Neural progenitor cell (in vitro differentiated cells): Measurements from ENCODE around the gene LRRN4. TPM values are rescaled to one million over a fixed set of nuclear protein-coding genes. Genes with fewer than 3 reads are reported as not detected.

Source experiments
- DNase-seq: peaks from one replicate; pipeline ENCODE4 v3.0.0-alpha.2; 2016; ENCODE audit warnings: low spot score
- H2AFZ ChIP-seq: fragments of 200-600 bp; sonication (generic); replicated peaks from 2 replicates; pipeline ENCODE4 v1.6.1; 2016; ENCODE audit warnings: antibody characterized with exemption
- H3F3A ChIP-seq: fragments of 200-600 bp; sonication (generic); 2 replicates; pipeline ENCODE4 v1.6.1; 2016; ENCODE audit warnings: antibody characterized with exemption, low read depth
- H3K27ac ChIP-seq: fragments of 200-600 bp; sonication (generic); 2 replicates; pipeline ENCODE4 v1.5.1; 2016; ENCODE audit warnings: mild to moderate bottlenecking
- H3K27me3 ChIP-seq: fragments of 200-600 bp; sonication (generic); 2 replicates; pipeline ENCODE4 v1.6.1; 2016; ENCODE audit warnings: mild to moderate bottlenecking, moderate library complexity
- H3K36me3 ChIP-seq: fragments of 200-600 bp; sonication (generic); 2 replicates; pipeline ENCODE4 v1.5.1; 2016
- H3K4me1 ChIP-seq: fragments of 200-600 bp; sonication (generic); 2 replicates; pipeline ENCODE4 v1.6.1; 2016; ENCODE audit warnings: mixed run types
- H3K4me2 ChIP-seq: fragments of 200-600 bp; sonication (generic); 2 replicates; pipeline ENCODE4 v1.6.1; 2016
- H3K4me3 ChIP-seq: fragments of 200-600 bp; sonication (generic); 2 replicates; pipeline ENCODE4 v1.5.1; 2016
- H3K79me2 ChIP-seq: fragments of 200-600 bp; sonication (generic); 2 replicates; pipeline ENCODE4 v1.6.1; 2016; ENCODE audit warnings: low read depth
- H3K9ac ChIP-seq: fragments of 200-600 bp; sonication (generic); 2 replicates; pipeline ENCODE4 v1.6.1; 2016
- H3K9me3 ChIP-seq: fragments of 200-600 bp; sonication (generic); 2 replicates; pipeline ENCODE4 v1.5.1; 2016; ENCODE audit warnings: low read depth
- H4K20me1 ChIP-seq: fragments of 200-600 bp; sonication (generic); 2 replicates; pipeline ENCODE4 v1.6.1; 2016; ENCODE audit warnings: low read depth
- H3K27ac Mint-ChIP-seq: 3 replicates; pipeline ENCODE4 v1.8.0; 2021; ENCODE audit warnings: mixed read lengths
- H3K27me3 Mint-ChIP-seq: 2 replicates; pipeline ENCODE4 v1.8.0; 2022; ENCODE audit warnings: low read depth, mild to moderate bottlenecking, inconsistent platforms, moderate library complexity, mixed read lengths; ENCODE audit not compliant: insufficient read depth
- H3K36me3 Mint-ChIP-seq: 3 replicates; pipeline ENCODE4 v1.8.0; 2021; ENCODE audit warnings: mixed read lengths
- H3K4me1 Mint-ChIP-seq: 3 replicates; pipeline ENCODE4 v1.8.0; 2021; ENCODE audit warnings: mixed read lengths
- H3K4me3 Mint-ChIP-seq: 3 replicates; pipeline ENCODE4 v1.8.0; 2021; ENCODE audit warnings: mild to moderate bottlenecking, moderate library complexity, mixed read lengths
- H3K9me3 Mint-ChIP-seq: 3 replicates; pipeline ENCODE4 v1.8.0; 2020; ENCODE audit warnings: mixed read lengths
- EZH2 ChIP-seq: fragments of 200-600 bp; sonication (generic); IDR thresholded peaks from 2 replicates; pipeline ENCODE4 v1.6.1; 2017; ENCODE audit warnings: antibody characterized with exemption, mild to moderate bottlenecking, moderate library complexity
- EZH2phosphoT487 ChIP-seq: fragments of 200-600 bp; sonication (generic); IDR thresholded peaks from 2 replicates; pipeline ENCODE4 v1.6.1; 2017; ENCODE audit warnings: antibody characterized with exemption
- total RNA-seq: library from RNA; depleted of rRNA; stranded (reverse); fragments of >200 nt; gene quantifications from 2 replicates; pipeline ENCODE4 v1.2.3, GENCODE V29; 2015; ENCODE audit warnings: low replicate concordance
- TF ChIP-seq, protein P1 (sequence below): fragments of 200-600 bp; sonication (generic); IDR thresholded peaks from 2 replicates; pipeline ENCODE4 v1.5.1; 2017; ENCODE audit warnings: antibody characterized with exemption, mild to moderate bottlenecking

LRRN4 gene
- total RNA-seq, 1 donor from 2014 or later, result not detected

DNA sequence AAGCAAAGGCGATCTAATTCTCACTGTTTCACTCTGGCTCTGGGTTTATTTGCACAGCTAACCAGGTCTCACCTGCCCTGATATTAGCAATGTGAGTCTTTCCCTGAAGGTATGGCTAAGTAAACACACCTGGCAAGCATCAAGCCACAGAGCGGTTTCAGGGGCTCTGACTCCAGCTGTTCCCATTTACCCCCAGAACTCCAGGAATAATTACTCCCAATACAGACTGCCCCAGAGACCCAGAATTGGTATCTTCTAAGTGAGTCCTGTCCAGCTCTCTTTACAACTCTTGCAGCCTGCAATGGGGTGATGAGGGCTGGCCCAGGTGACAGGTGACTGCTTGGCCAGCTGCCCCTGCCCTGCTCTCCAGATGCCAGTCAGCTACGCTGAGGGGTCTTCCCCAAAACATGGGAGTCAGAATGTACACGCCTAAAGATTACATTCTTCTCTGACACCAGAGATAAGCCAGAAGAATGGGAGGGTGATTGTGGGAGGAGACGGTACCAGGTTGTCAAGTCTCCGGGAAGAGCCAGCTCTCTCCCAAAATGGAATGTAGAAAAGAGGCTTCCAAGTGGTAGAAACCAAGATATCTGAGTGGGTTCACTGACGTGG, 4.9 kb upstream of the LRRN4 start:
- Histone ChIP-seq H4K20me1 (no peaks in the 10 kb centered on the region), H3K27ac (no peak overlapping the region), H3K36me3 (no peaks in the 10 kb centered on the region), H3K4me1 (peaks cover 5% of the 10 kb centered on the region), H3K9me3 (no peaks in the 10 kb centered on the region), H3K9ac (no peak overlapping the region), H3K79me2 (no peaks in the 10 kb centered on the region), H2AFZ (no peak overlapping the region), H3K27me3 (peaks cover 13% of the 10 kb centered on the region), H3K4me3 (no peak overlapping the region), H3F3A (peaks cover 5% of the 10 kb centered on the region), H3K4me2 (no peak overlapping the region)
- TF ChIP-seq, protein P1, sequence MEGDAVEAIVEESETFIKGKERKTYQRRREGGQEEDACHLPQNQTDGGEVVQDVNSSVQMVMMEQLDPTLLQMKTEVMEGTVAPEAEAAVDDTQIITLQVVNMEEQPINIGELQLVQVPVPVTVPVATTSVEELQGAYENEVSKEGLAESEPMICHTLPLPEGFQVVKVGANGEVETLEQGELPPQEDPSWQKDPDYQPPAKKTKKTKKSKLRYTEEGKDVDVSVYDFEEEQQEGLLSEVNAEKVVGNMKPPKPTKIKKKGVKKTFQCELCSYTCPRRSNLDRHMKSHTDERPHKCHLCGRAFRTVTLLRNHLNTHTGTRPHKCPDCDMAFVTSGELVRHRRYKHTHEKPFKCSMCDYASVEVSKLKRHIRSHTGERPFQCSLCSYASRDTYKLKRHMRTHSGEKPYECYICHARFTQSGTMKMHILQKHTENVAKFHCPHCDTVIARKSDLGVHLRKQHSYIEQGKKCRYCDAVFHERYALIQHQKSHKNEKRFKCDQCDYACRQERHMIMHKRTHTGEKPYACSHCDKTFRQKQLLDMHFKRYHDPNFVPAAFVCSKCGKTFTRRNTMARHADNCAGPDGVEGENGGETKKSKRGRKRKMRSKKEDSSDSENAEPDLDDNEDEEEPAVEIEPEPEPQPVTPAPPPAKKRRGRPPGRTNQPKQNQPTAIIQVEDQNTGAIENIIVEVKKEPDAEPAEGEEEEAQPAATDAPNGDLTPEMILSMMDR, result no peak
- TF ChIP-seq EZH2phosphoT487, result no peak
- no peak for TF ChIP-seq EZH2
- Mint-ChIP-seq H3K9me3 (no peaks in the 10 kb centered on the region), H3K4me1 (no peaks in the 10 kb centered on the region), H3K27ac (no peak overlapping the region), H3K27me3 (peaks cover 14% of the 10 kb centered on the region), H3K4me3 (no peak overlapping the region), H3K36me3 (no peaks in the 10 kb centered on the region)
- DNase-seq, result no peak

DNA sequence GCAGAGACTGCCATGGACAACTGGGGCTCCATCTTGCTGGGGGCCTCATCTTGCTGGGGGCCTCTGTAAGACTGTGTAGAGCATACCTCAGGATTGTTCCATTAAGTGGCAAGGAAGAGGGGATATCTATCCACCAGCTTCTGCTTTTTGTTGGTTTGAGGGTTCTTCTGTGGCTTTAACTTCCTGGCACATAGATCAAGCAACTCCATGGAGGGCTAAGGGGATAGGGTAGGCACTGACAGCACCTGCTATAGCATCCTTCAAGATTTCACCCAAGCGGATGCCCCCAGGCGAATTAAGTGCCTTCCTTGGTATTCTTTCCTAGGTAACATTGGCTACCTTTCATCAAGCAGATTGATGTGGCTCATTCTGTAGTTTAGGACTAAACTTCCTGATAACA, 3.8 kb upstream of the LRRN4 start:
- peaks cover 5% of the 10 kb centered on the region for H3K4me1 ChIP-seq
- H2AFZ ChIP-seq, result no peak overlapping the region
- DNase-seq, result no peak
- H3K27me3 Mint-ChIP-seq, result peaks cover 24% of the 10 kb centered on the region
- peaks cover 5% of the 10 kb centered on the region for H3F3A ChIP-seq
- H3K79me2 ChIP-seq, result no peaks in the 10 kb centered on the region
- no peaks in the 10 kb centered on the region for H3K36me3 ChIP-seq
- no peaks in the 10 kb centered on the region for H3K36me3 Mint-ChIP-seq
- no peak overlapping the region for H3K4me3 ChIP-seq
- TF ChIP-seq EZH2 (no peak), EZH2phosphoT487 (no peak)
- TF ChIP-seq, protein P1, result no peak
- H3K4me3 Mint-ChIP-seq, result no peak overlapping the region
- H3K4me1 Mint-ChIP-seq, result peaks cover 5% of the 10 kb centered on the region
- no peak overlapping the region for H3K27ac ChIP-seq
- H3K27ac Mint-ChIP-seq, result no peak overlapping the region
- no peaks in the 10 kb centered on the region for H3K9me3 ChIP-seq
- H3K27me3 ChIP-seq, result peaks cover 24% of the 10 kb centered on the region
- H3K9me3 Mint-ChIP-seq, result no peaks in the 10 kb centered on the region
- H4K20me1 ChIP-seq, result no peaks in the 10 kb centered on the region
- no peak overlapping the region for H3K4me2 ChIP-seq
- no peak overlapping the region for H3K9ac ChIP-seq

DNA sequence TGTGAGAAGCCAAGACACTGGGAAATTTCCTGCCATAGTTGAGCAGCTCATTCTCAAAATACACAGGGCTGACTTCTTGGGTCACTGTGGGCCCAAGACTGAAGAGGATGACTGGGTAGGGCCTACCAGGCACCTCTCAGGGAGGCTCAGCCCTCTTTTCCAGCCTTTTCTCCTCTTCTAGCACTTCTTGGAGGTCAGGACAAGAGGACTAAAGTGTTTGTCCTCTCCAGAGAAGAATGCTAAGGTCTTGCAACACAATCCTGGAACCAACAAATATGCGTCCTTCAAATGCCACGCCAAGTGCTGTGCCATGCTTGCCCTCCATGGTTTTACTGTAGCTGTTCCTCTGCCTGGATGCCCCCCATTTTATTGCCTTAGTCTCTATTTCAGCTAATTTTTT, 3.3 kb upstream of the LRRN4 start:
- H3K27ac ChIP-seq, result no peak overlapping the region
- DNase-seq, result no peak
- no peak overlapping the region for H3K4me3 Mint-ChIP-seq
- H3K79me2 ChIP-seq, result no peaks in the 10 kb centered on the region
- no peak overlapping the region for H3K27ac Mint-ChIP-seq
- no peak overlapping the region for H3K4me3 ChIP-seq
- H3K9me3 Mint-ChIP-seq, result no peaks in the 10 kb centered on the region
- H4K20me1 ChIP-seq, result no peaks in the 10 kb centered on the region
- no peaks in the 10 kb centered on the region for H3K36me3 Mint-ChIP-seq
- TF ChIP-seq EZH2, result no peak
- TF ChIP-seq, protein P1, result no peak
- no peak for TF ChIP-seq EZH2phosphoT487
- peaks cover 5% of the 10 kb centered on the region for H3K4me1 Mint-ChIP-seq
- H3K36me3 ChIP-seq, result no peaks in the 10 kb centered on the region
- no peak overlapping the region for H2AFZ ChIP-seq
- H3K4me2 ChIP-seq, result no peak overlapping the region
- no peaks in the 10 kb centered on the region for H3K9me3 ChIP-seq
- peaks cover 5% of the 10 kb centered on the region for H3K4me1 ChIP-seq
- H3F3A ChIP-seq, result peaks cover 5% of the 10 kb centered on the region
- peaks cover 29% of the 10 kb centered on the region for H3K27me3 ChIP-seq
- H3K9ac ChIP-seq, result no peak overlapping the region
- peaks cover 25% of the 10 kb centered on the region for H3K27me3 Mint-ChIP-seq
